ENCODE data around the gene VBP1.
"Not testable (repeated sequence)": the region's sequence is repeated elsewhere in the genome, so short reads cannot be mapped to it uniquely, and the experiment has no call there.

Gene VBP1

GRCh38 chrX:155266439-155266838 is 50.2 kb downstream of the VBP1 start:
- DNase-seq = no peak

DNA sequence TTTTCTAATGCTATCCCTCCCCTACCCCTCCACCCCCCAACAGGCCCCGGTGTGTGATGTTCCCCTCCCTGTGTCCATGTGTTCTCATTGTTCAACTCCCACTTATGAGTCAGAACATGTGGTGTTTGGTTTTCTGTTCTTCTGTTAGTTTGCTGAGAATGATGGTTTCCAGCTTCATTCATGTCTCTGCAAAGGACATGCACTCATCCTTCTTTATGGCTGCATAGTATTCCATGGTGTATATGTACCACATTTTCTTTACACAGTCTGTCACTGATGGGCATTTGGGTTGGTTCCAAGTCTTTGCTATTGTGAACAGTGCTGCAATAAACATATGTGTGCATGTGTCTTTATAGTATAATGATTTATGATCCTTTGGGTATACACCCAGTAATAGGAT is 51.7 kb downstream of the VBP1 start:
- DNase-seq = not testable (repeated sequence)

DNA sequence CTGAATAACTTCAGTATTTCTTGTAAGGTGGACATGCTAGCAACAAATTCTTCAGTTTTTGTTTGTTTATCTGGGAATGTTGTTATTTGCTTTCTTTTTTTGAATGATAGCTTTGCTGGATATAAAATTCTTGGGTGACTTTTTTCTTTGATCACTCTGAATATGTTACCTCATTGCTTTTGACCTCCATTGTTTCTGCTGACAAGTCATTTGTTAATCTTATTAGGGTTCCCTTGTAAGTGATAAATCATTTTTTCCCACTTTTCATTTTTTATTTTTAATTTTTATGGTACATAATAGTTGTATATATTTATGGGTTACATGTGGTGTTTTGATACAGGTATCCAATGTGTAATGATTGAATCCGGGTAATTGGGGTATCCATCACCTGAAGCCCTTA is 54.7 kb downstream of the VBP1 start:
- no peak for DNase-seq

- DNase-seq = no peak
These were observed 63.6 kb downstream of the VBP1 start for GRCh38 chrX:155279873-155280272.

All from activated T-cell treated with anti-CD3 and anti-CD28 coated beads, Interleukin-2, amount 50 U/mL, for 48 hours (primary cell).